Lung (tissue), 12 donors: Measurements from ENCODE around the gene ASIC2. TPM values are rescaled to one million over a fixed set of nuclear protein-coding genes. Genes with fewer than 3 reads are reported as not detected.

Experiments
- ATAC-seq: fragments of 200-7000 bp; cut with Tn5 transposase; one replicate; pipeline ENCODE4 v1.9.1; 2020; ENCODE audit warnings: moderate number of reproducible peaks; ENCODE audit not compliant: insufficient read depth, low FRiP score
- DNase-seq, 3 donors: peaks; one replicate each; pipeline ENCODE4 v3.0.0-alpha.2; 2013 to 2017
- H3K27ac ChIP-seq, 2 donors: one replicate each; pipeline ENCODE4 v1.5.1; 2013; ENCODE audit warnings: mild to moderate bottlenecking in 2 of 2, moderate library complexity in 2 of 2, control low read depth in 1 of 2, inconsistent platforms in 1 of 2, low read depth in 1 of 2, low read length in 1 of 2
- H3K27me3 ChIP-seq, 3 donors: one replicate each; pipeline ENCODE4 v1.5.1; 2013; ENCODE audit warnings: low read length in 2 of 3; ENCODE audit not compliant: control insufficient read depth in 3 of 3, insufficient read depth in 3 of 3
- H3K36me3 ChIP-seq, 4 donors: one replicate each; pipeline ENCODE4 v1.5.1; 2013; ENCODE audit warnings: low read length in 4 of 4, mild to moderate bottlenecking in 1 of 4, moderate library complexity in 1 of 4; ENCODE audit not compliant: control insufficient read depth in 4 of 4, insufficient read depth in 4 of 4
- H3K4me1 ChIP-seq, 5 donors: one replicate each; pipeline ENCODE4 v1.5.1; 2013; ENCODE audit warnings: low read length in 5 of 5, mild to moderate bottlenecking in 2 of 5, moderate library complexity in 1 of 5; ENCODE audit not compliant: control insufficient read depth in 5 of 5, insufficient read depth in 5 of 5
- H3K4me3 ChIP-seq: one replicate; pipeline ENCODE4 v1.5.1; 2013; ENCODE audit warnings: mild to moderate bottlenecking, control low read depth, moderate library complexity
- H3K9ac ChIP-seq, 2 donors: one replicate each; pipeline ENCODE4 v1.5.1; 2013; ENCODE audit warnings: low read length in 2 of 2, control low read depth in 1 of 2; ENCODE audit not compliant: insufficient read depth in 1 of 2
- H3K9me3 ChIP-seq, 4 donors: one replicate each; pipeline ENCODE4 v1.5.1; 2013; ENCODE audit warnings: low read length in 3 of 4, mild to moderate bottlenecking in 1 of 4, moderate library complexity in 1 of 4; ENCODE audit not compliant: control insufficient read depth in 4 of 4, insufficient read depth in 3 of 4
- CTCF ChIP-seq: IDR thresholded peaks from 2 replicates; pipeline ENCODE4 v1.5.1; 2012; ENCODE audit warnings: mild to moderate bottlenecking; ENCODE audit errors: control extremely low read depth, extremely low read depth
- WGBS, 2 donors: extraction: QIAGEN DNeasy Blood & Tissue Kit; methylation state at CpG; one replicate each; pipeline ENCODE4 v1.1.7; 2013; 5-methylcytosine and 5-hydroxymethylcytosine counted together
- polyA plus RNA-seq, 2 donors: library from polyadenylated mRNA; stranded (reverse); fragments of 200-250 nt; gene quantifications; one replicate each; pipeline ENCODE4 v1.2.1, GENCODE V29; 2013
- total RNA-seq, 2 donors: library from RNA; depleted of rRNA in 1 of 2; stranded (reverse); fragments of >200 nt in 1 of 2; gene quantifications; one replicate each; pipeline ENCODE4 v1.2.1, GENCODE V29; 2014 to 2021
- donor health status: control.
- donor health status: control.
- donor health status: Bipolar disorder and iron deficiency.
- donor health status: healthy.
- donor health status: DM: yes; HTN: yes; CAD: no.

ASIC2 gene
- total and polyA plus RNA-seq, 4 donors: 0.03 to 0.28 (median 0.14) TPM; not detected in 1

GRCh38 chr17:33225509-33225908 is 67.6 kb downstream of the ASIC2 start:
- Histone ChIP-seq H3K9me3 (no peaks in the 10 kb centered on the region), H3K36me3 (no peaks in the 10 kb centered on the region), H3K4me3 (no peak overlapping the region), H3K27ac (no peak overlapping the region), H3K27me3 (peaks cover 0 to 6% (median 0%) of the 10 kb centered on the region in 3 donors), H3K4me1 (no peaks in the 10 kb centered on the region), H3K9ac (no peak overlapping the region)
- ATAC-seq (no peak), DNase-seq (no peak)
- WGBS, 2 donors: 75 to 100% methylated on average over 1 of the region's 1 CpG
- TF ChIP-seq CTCF: no peak

- Histone ChIP-seq H3K9ac (no peak overlapping the region), H3K4me3 (no peak overlapping the region), H3K27ac (no peak overlapping the region), H3K9me3 (no peaks in the 10 kb centered on the region), H3K27me3 (peaks cover 0 to 15% (median 3%) of the 10 kb centered on the region in 3 donors), H3K36me3 (no peaks in the 10 kb centered on the region), H3K4me1 (no peaks in the 10 kb centered on the region)
- TF ChIP-seq CTCF: no peak
- DNase-seq (peak in 1 of 3 donors; percentile 34), ATAC-seq (no peak)
- WGBS, 2 donors: 72 to 74% methylated on average over 3 of the region's 3 CpGs
These were observed 73.1 kb downstream of the ASIC2 start for GRCh38 chr17:33220036-33220435.

- no peaks in the 10 kb centered on the region for H3K36me3 ChIP-seq
- no peaks in the 10 kb centered on the region for H3K9me3 ChIP-seq
- DNase-seq (no peak), ATAC-seq (no peak)
- no peak for TF ChIP-seq CTCF
- H3K27me3 ChIP-seq: peaks cover 0 to 15% (median 4%) of the 10 kb centered on the region in 3 donors
- no peaks in the 10 kb centered on the region for H3K4me1 ChIP-seq
- 60 to 65% methylated on average over 12 of the region's 12 CpGs for whole genome bisulfite sequencing, 2 donors
- H3K27ac ChIP-seq: no peak overlapping the region
- no peak overlapping the region for H3K4me3 ChIP-seq
- H3K9ac ChIP-seq: no peak overlapping the region
These were observed 74.1 kb downstream of the ASIC2 start for GRCh38 chr17:33218698-33219601.
